ENCODE data around the gene SFXN1. TPM values are rescaled to one million over a fixed set of nuclear protein-coding genes. Genes with fewer than 3 reads are reported as not detected.

Gene SFXN1
- total and polyA plus RNA-seq, 2 experiments from 2014 or later = 50.3 to 96.4 TPM

DNA sequence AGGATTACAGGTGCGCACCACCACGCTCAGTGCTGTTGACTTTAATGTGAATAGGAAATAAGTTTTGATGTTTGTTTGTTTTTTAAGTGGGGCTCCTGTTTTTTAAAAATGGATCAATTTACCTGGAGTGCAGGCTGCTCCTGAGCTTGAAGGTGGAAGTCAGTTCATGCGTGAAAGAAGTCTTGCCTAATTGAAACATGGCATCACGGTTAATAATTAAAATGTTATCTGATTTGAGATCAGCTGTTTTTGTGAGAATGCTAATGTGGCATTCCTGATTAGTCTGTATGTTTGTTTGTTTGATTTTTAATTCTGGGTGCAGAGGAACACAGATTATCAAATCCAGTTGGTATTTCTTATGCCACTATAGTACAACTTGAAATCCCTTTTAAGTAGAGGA is 6.5 kb downstream of the SFXN1 start:
- Histone ChIP-seq H3K27ac (no peak overlapping the region), H3K4me1 (ENCODE audit: insufficient read depth) (peaks cover 9% of the 10 kb centered on the region), H4K20me1 (ENCODE audit: insufficient read depth) (peaks cover 4% of the 10 kb centered on the region; the same call in 1 of the 2 replicates), H3K9me2 (ENCODE audit: insufficient read depth) (no peaks in the 10 kb centered on the region), H3K79me2 (ENCODE audit: insufficient read depth) (peaks cover 100% of the 10 kb centered on the region), H3K36me3 (ENCODE audit: low read depth) (0 out of 2 replicates have a peak, but pooled peaks cover 7% of the 10 kb centered on the region), H3K4me2 (ENCODE audit: unreplicated experiment) (no peak overlapping the region), H3K27me3 (replicated peaks; ENCODE audit: insufficient read depth) (no peaks in the 10 kb centered on the region), H3K9ac (no peak overlapping the region), H3K9me3 (ENCODE audit: low read depth) (no peaks in the 10 kb centered on the region), H3F3A (ENCODE audit: insufficient read depth) (no peaks in the 10 kb centered on the region), H3K4me3 (no peak overlapping the region), H2AFZ (no peak overlapping the region)
- whole genome bisulfite sequencing, 2 experiments (ENCODE audit: low coverage in 1 of 2, low lambda C conversion rate in 2 of 2, missing lambda C conversion rate in 2 of 2) = 98 to 100% methylated on average over 4 of the region's 4 CpGs
- TF ChIP-seq EZH2 (IDR thresholded peaks at IDR 0.05; ENCODE audit: insufficient read depth, poor library complexity, severe bottlenecking) (no peak), EZH2phosphoT487 (IDR thresholded peaks at IDR 0.05; ENCODE audit: insufficient read depth, low read depth) (no peak)
- in situ Hi-C loops (cut with MboI) = no loop called here
- DNase-seq = no peak

DNA sequence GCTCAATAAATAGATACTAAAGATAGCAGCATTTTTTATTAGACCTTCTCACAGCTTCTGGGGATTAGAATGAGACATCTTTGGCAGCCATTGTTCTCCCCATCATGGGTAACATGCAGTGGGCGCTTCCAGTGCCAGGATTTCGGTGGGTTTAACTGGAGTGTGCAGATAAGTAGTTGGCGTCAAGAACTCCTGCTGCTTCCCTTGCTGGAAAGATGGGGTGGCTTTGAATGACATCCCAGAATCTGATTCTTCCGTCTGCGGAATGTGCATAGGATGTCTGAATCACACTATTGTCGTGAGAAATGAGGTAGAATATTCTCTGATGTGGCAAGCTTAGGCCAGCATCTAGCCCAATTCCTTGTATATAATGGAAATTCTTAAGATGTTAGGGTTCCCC is 7.3 kb downstream of the SFXN1 start:
- 93 to 96% methylated on average over 6 of the region's 6 CpGs for WGBS, 2 experiments (ENCODE audit: low coverage in 1 of 2, low lambda C conversion rate in 2 of 2, missing lambda C conversion rate in 2 of 2)
- H3K9me3 ChIP-seq (ENCODE audit: low read depth) = no peaks in the 10 kb centered on the region
- no peak for DNase-seq
- H3K27ac ChIP-seq = no peak overlapping the region
- H4K20me1 ChIP-seq (ENCODE audit: insufficient read depth) = peaks cover 4% of the 10 kb centered on the region; the same call in 1 of the 2 replicates
- in situ Hi-C loops (cut with MboI) = no loop called here
- no peaks in the 10 kb centered on the region for H3K27me3 ChIP-seq (replicated peaks; ENCODE audit: insufficient read depth)
- TF ChIP-seq EZH2 (IDR thresholded peaks at IDR 0.05; ENCODE audit: insufficient read depth, poor library complexity, severe bottlenecking) = no peak
- TF ChIP-seq EZH2phosphoT487 (IDR thresholded peaks at IDR 0.05; ENCODE audit: insufficient read depth, low read depth) = no peak
- 0 out of 2 replicates have a peak, but pooled peaks cover 1% of the 10 kb centered on the region for H3K4me1 ChIP-seq (ENCODE audit: insufficient read depth)
- no peak overlapping the region for H2AFZ ChIP-seq
- no peak overlapping the region for H3K9ac ChIP-seq
- H3K36me3 ChIP-seq (ENCODE audit: low read depth) = 0 out of 2 replicates have a peak, but pooled peaks cover 7% of the 10 kb centered on the region
- H3K4me3 ChIP-seq = no peak overlapping the region
- no peaks in the 10 kb centered on the region for H3F3A ChIP-seq (ENCODE audit: insufficient read depth)
- H3K79me2 ChIP-seq (ENCODE audit: insufficient read depth) = peaks cover 100% of the 10 kb centered on the region
- no peak overlapping the region for H3K4me2 ChIP-seq (ENCODE audit: unreplicated experiment)
- no peaks in the 10 kb centered on the region for H3K9me2 ChIP-seq (ENCODE audit: insufficient read depth)

DNA sequence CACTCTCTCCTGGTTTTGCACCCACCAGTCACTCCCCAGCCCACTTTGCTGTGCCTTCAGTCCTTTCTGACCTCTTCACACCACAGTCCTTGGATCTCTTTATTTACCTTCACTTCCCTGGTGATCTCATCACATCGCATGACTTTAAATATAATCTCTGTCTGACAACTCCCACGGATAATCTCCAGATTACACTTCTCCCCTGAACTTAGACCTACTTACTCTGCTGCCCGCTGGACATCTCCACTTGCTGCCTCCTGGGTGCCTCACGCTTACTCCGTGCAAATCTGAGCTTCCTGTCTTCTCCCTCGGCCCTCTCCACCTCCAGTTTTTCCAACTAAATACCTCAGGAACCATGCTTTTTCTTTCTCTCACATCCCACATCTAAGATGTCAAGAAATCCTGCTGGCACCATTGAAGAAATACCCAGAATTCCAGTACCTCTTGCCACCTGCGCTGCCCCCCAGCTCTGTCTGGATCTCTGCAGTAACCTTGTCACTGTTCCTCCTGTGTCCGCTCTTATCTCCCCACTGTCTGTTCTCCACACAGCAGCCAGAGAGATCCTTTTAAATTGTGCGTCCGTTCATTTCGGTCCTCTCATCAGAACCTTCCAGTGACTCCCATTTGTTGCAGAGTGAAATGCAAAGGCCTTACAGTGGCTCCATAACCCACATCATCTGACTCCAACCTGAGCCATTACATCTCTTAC is 9.3 kb downstream of the SFXN1 start:
- Histone ChIP-seq H3K27ac (no peak overlapping the region), H4K20me1 (ENCODE audit: insufficient read depth) (peaks cover 4% of the 10 kb centered on the region; the same call in 1 of the 2 replicates), H3K36me3 (ENCODE audit: low read depth) (peaks cover 19% of the 10 kb centered on the region), H3F3A (ENCODE audit: insufficient read depth) (no peaks in the 10 kb centered on the region), H2AFZ (no peak overlapping the region), H3K79me2 (ENCODE audit: insufficient read depth) (peaks cover 100% of the 10 kb centered on the region), H3K9ac (no peak overlapping the region), H3K9me2 (ENCODE audit: insufficient read depth) (no peaks in the 10 kb centered on the region), H3K4me2 (ENCODE audit: unreplicated experiment) (no peak overlapping the region), H3K4me1 (ENCODE audit: insufficient read depth) (no peaks in the 10 kb centered on the region), H3K4me3 (no peak overlapping the region), H3K9me3 (ENCODE audit: low read depth) (no peaks in the 10 kb centered on the region), H3K27me3 (replicated peaks; ENCODE audit: insufficient read depth) (no peaks in the 10 kb centered on the region)
- in situ Hi-C loops (cut with MboI) = no loop called here
- no peak for DNase-seq
- 97 to 98% methylated on average over 11 of the region's 11 CpGs for WGBS, 2 experiments (ENCODE audit: low coverage in 1 of 2, low lambda C conversion rate in 2 of 2, missing lambda C conversion rate in 2 of 2)
- TF ChIP-seq EZH2phosphoT487 (IDR thresholded peaks at IDR 0.05; ENCODE audit: insufficient read depth, low read depth) = no peak

DNA sequence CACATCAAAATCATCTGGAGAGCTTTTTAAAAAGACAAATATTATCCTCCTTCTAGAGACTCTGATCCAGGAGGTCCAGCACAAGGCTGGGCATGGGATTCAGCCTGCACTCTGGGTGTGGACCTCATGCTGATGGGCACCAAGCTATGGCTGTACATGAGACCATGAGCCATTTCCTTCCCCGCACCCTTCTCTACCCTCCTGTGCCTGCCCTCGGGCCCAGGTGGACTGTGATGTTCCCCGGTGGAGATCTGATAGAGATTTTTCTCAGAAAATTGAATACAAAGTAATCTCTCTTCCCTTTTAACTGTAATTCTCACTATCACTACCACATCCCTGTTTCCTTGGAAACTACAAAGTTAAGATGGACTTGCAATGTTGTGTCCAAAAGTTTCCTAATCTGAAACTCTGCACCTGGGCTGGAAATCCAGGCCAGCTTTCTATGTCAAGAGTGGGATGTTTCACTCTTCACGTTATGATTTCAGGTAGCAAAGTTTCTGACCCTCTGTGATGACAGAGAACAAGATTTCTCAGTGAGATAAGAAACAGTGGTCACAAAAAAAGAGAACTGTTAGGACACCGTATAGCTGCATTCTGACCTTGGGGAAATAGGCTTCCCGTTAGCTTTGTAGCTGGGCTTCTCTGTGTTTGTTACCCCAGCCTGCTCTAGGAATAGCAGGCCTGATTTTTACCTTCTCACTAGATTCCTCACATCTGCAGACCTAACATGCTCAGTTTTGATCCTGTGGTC is 11.5 kb downstream of the SFXN1 start:
- TF ChIP-seq EZH2phosphoT487 (IDR thresholded peaks at IDR 0.05; ENCODE audit: insufficient read depth, low read depth) = no peak
- TF ChIP-seq EZH2 (IDR thresholded peaks at IDR 0.05; ENCODE audit: insufficient read depth, poor library complexity, severe bottlenecking) = no peak
- Histone ChIP-seq H2AFZ (no peak overlapping the region), H3F3A (ENCODE audit: insufficient read depth) (no peaks in the 10 kb centered on the region), H3K9ac (no peak overlapping the region), H3K9me3 (ENCODE audit: low read depth) (no peaks in the 10 kb centered on the region), H3K79me2 (ENCODE audit: insufficient read depth) (peaks cover 98% of the 10 kb centered on the region), H3K4me1 (ENCODE audit: insufficient read depth) (no peaks in the 10 kb centered on the region), H4K20me1 (ENCODE audit: insufficient read depth) (peaks cover 4% of the 10 kb centered on the region; the same call in 1 of the 2 replicates), H3K4me3 (no peak overlapping the region), H3K36me3 (ENCODE audit: low read depth) (peaks cover 35% of the 10 kb centered on the region), H3K4me2 (ENCODE audit: unreplicated experiment) (no peak overlapping the region), H3K27me3 (replicated peaks; ENCODE audit: insufficient read depth) (no peaks in the 10 kb centered on the region), H3K27ac (no peak overlapping the region), H3K9me2 (ENCODE audit: insufficient read depth) (no peaks in the 10 kb centered on the region)
- 92 to 94% methylated on average over 6 of the region's 6 CpGs for WGBS, 2 experiments (ENCODE audit: low coverage in 1 of 2, low lambda C conversion rate in 2 of 2, missing lambda C conversion rate in 2 of 2)
- in situ Hi-C loops (cut with MboI) = no loop called here
- no peak for DNase-seq
